ENCODE data around the gene ACP6. TPM values are rescaled to one million over a fixed set of nuclear protein-coding genes. Genes with fewer than 3 reads are reported as not detected.

ACP6 gene
- polyA plus RNA-seq, 3 donors, result 7.8 to 9.8 (median 8.9) TPM

DNA sequence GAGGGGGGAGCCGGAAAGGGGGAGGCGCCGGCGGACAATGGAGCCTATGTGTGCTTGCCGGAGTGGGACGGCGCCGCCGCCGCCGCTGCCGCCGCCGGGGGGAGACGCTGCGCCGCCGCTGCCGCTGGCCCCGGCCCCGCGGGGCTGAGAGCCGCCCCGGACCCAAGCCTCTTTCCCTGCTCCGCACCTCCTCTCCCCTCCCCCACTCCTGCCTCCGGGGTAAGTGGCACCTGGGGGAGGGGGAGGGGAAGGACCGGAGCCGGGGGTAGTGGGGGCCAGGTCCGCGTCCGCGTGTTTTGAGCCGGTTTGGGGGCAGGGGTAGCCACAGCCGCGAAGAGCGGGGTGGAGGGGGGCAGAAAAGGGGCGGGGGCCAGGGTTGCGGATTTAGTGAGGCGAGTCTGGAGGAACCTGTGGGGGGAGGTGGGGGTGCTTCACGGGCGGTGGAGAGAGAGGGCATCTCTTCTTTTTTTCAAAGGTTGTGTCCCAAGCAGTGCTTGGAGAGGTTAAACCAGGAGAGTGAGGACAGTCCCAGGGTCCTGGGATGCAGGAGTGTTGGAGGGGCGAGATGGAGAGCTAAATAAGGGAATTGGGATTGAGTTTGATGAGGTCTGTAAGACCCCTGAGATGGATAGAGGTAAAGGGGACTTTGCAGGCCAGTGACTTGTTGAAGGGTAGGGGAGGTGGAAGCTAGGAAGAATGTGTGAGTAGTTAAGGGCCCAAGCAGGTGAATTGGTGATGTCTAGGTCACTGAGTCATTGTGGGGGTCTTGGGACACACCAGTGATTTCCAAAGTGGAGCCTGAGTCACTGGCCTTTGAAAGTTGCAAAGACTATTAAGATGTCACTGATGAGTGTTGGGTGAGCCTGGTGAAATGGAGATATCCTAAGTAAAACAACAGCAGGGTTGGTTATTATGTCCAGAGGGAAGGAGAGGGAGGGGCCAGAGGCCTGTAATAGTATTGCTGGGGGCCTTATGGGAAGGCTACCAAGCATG, 69.9 kb downstream of the ACP6 start:
- 0 to 2% (median 1%) methylated on average over 35 to 39 of the region's 42 CpGs for WGBS, 3 donors
- H3K27ac ChIP-seq (ENCODE audit: low read depth, low read length), result no peak overlapping the region

DNA sequence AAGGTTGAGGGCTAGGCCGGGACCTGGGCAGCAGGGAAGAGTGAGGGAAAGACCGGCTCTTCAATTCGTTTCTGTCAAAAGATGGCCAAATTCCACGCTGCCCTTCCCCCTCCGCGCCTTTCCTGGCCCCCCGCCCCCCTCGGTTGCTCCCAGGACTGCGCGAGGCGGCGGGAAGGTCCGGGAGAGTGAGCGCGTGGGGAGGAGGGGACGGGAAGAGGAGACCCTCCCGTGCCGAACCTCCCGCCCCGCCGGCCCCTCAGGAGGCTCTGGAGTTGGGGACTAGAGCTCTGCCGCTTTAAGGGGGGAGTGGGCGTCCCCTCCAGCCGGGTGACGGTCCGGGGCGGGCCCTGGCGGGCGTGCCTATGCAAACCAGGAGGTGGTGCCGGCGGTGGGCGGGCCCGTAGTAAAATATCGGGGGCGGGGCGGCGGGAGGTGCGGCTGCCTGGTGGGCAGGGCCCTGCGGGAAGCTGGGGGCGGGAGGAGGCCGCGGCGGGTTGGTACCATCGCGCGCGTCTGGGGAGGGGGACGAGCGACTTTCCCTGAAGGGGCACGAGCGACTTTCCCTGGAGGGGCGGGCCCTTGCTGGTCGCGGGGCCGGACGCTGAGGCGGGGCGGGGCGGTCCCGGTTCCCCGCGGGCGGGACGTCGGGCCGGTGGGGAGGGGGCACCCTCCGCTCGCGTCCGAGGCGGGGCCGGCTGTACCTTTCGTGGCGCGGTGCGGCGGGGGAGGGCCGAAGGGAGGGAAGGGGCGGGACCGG, 70.8 kb downstream of the ACP6 start:
- WGBS, 3 donors, result 0 to 1% (median 0%) methylated on average over 38 to 79 of the region's 80 CpGs
- H3K27ac ChIP-seq (ENCODE audit: low read depth, low read length), result no peak overlapping the region

DNA sequence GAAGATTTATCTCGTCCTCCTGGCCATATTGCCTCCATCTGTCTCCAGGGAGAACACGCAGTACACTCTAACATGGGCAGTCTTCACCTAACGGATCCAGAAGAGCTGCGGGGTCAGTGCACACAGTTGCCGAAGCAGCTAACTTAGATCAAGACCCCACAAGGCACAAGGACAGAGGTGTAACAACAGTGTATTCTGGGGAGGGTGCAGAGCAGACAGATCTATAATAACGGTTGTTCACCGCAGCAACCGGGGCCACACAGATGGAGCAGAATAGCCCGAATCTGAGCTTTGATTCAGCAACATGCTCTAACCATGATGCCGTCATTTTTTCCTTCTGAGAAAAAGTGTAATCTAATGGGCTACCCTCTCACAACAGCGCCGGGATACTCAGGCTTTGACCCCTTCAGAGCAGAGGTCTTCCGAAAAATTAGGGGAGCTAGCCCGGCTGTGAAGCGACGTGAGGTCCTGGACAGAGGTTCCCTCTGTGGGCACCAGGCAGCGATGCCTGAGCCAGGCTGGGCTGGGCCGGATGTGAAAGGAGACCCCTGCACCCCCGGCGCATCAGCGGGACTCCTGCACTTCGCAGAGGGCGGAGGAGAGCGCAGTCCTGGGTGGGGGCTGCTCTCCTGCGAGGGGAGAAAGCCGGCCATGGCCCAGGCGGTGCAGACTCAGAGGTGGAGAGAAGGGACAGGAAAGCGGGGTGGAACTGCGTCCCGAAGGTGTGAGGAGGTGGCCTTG, 71.5 kb downstream of the ACP6 start:
- 6 to 9% (median 9%) methylated on average over 28 to 30 of the region's 30 CpGs for WGBS, 3 donors
- no peak overlapping the region for H3K27ac ChIP-seq (ENCODE audit: low read depth, low read length)

- WGBS, 3 donors, result 88 to 93% (median 88%) methylated on average over 1 of the region's 1 CpG
- H3K27ac ChIP-seq (ENCODE audit: low read depth, low read length), result no peak overlapping the region
These were observed 73.3 kb downstream of the ACP6 start for GRCh38 chr1:147597010-147597409.

Other genes starting within 250 kb of the ACP6 start
- gene BCL9, start 129.0 kb downstream of the ACP6 start, polyA plus RNA-seq, result 1 to 10 TPM; 3.9 to 4.7 (median 4.4) TPM
- 10 to 100 TPM in 2 of 3 donors, 1 to 10 TPM in 1; 1.3 to 16.8 (median 16.1) TPM for gene GJA5, start 90.1 kb upstream of the ACP6 start, polyA plus RNA-seq
- gene GJA8, start 232.3 kb upstream of the ACP6 start, polyA plus RNA-seq, result not detected

Data from adipose tissue (tissue), 3 donors.